Measurements from ENCODE around the gene TOP2B. TPM values are rescaled to one million over a fixed set of nuclear protein-coding genes. Genes with fewer than 3 reads are reported as not detected.

The TOP2B gene
- total and polyA plus RNA-seq, 8 donors, result 92.7 to 310 (median 256) TPM

GRCh38 chr3:25658836-25659235 lies 5.9 kb downstream of the TOP2B start:
- no peak for DNase-seq
- no peak overlapping the region for H3K27ac ChIP-seq
- no peak overlapping the region for H3K4me3 ChIP-seq
- intact Hi-C loops (cut with DNase I), result no loop called here
- H3K4me1 ChIP-seq, result peaks cover 16 to 84% of the 10 kb centered on the region in 2 donors
- no peak for ATAC-seq
- H3K27me3 ChIP-seq, result no peaks in the 10 kb centered on the region
- no peaks in the 10 kb centered on the region for H3K36me3 ChIP-seq
- no peak for TF ChIP-seq CTCF (IDR thresholded peaks at IDR 0.05)
- H3K9me3 ChIP-seq, result no peaks in the 10 kb centered on the region

- Histone ChIP-seq H3K4me3 (no peak overlapping the region), H3K27me3 (no peaks in the 10 kb centered on the region), H3K9me3 (no peaks in the 10 kb centered on the region), H3K36me3 (no peaks in the 10 kb centered on the region), H3K27ac (no peak overlapping the region), H3K4me1 (peaks cover 12 to 87% of the 10 kb centered on the region in 2 donors)
- ATAC-seq (no peak), DNase-seq (no peak)
- intact Hi-C loops (cut with DNase I), result no loop called here
- no peak for TF ChIP-seq CTCF (IDR thresholded peaks at IDR 0.05)
These were observed 7.4 kb downstream of the TOP2B start for GRCh38 chr3:25657293-25657692.

- no peaks in the 10 kb centered on the region for H3K36me3 ChIP-seq
- H3K4me1 ChIP-seq, result peaks cover 0 to 70% of the 10 kb centered on the region in 2 donors
- H3K27ac ChIP-seq, result no peak overlapping the region
- H3K27me3 ChIP-seq, result no peaks in the 10 kb centered on the region
- TF ChIP-seq CTCF (IDR thresholded peaks at IDR 0.05), result no peak
- H3K9me3 ChIP-seq, result no peaks in the 10 kb centered on the region
- ATAC-seq (no peak), DNase-seq (no peak)
- intact Hi-C loops (cut with DNase I), result no loop called here
- no peak overlapping the region for H3K4me3 ChIP-seq
These were observed 9.0 kb downstream of the TOP2B start for GRCh38 chr3:25655659-25656058.

- ATAC-seq (no peak), DNase-seq (no peak)
- intact Hi-C loops (cut with DNase I), result no loop called here
- Histone ChIP-seq H3K27me3 (no peaks in the 10 kb centered on the region), H3K4me3 (no peak overlapping the region), H3K36me3 (no peaks in the 10 kb centered on the region), H3K27ac (no peak overlapping the region), H3K9me3 (peaks cover 0 to 5% of the 10 kb centered on the region in 2 donors), H3K4me1 (peaks cover 0 to 59% of the 10 kb centered on the region in 2 donors)
- TF ChIP-seq CTCF (IDR thresholded peaks at IDR 0.05), result no peak
These were observed 10.1 kb downstream of the TOP2B start for GRCh38 chr3:25654576-25654975.

- H3K27me3 ChIP-seq, result no peaks in the 10 kb centered on the region
- no peak for ATAC-seq
- intact Hi-C loops (cut with DNase I), result no loop called here
- no peak overlapping the region for H3K27ac ChIP-seq
- DNase-seq, result no peak
- no peaks in the 10 kb centered on the region for H3K36me3 ChIP-seq
- peaks cover 0 to 13% of the 10 kb centered on the region in 2 donors for H3K9me3 ChIP-seq
- peaks cover 0 to 50% of the 10 kb centered on the region in 2 donors for H3K4me1 ChIP-seq
- H3K4me3 ChIP-seq, result no peak overlapping the region
- TF ChIP-seq CTCF (IDR thresholded peaks at IDR 0.05), result no peak
These were observed 11.4 kb downstream of the TOP2B start for GRCh38 chr3:25653322-25653721.

Data from left lung (tissue), 10 donors.